ENCODE results near the gene MARS1.

DNA sequence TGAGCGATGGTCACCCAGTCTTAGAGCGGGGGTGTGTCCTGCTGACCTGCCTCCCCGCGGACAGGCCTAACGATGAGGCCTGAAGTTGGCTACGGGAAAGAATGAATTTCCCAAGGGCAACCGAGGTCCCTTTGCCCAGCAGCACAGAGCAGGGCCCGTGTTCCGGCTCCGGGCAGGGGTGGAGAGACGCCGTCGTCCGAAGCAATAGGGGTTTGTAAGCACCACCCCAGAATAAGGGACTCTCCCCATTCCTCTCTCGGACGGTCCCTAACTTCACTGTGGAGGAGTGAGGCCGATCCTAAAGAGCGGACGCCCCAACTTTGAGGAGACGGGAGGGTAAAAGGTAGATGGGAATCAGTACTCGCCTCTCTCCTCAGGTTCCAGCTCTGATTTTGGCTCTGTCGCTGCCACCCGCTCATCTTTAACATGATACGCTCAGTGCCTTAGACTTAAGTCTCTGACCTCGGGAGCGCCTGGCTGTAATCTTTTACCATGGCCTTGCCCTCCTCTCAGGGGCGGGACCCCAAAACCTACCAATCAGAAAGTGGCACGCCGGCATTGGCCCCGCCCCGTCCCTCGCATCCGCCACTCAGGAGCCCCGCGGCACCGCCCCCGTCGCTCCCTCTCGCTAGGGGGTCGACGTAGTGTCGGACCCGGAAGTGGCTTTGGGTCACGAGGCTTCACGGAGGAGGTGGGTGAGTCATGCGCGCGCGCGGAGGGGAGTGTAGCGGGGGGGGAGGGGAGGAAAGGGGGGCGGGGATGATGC is 32.4 kb downstream of the MARS1 start, which contains the start of gene DDIT3:
- TF ChIP-seq, protein P1, sequence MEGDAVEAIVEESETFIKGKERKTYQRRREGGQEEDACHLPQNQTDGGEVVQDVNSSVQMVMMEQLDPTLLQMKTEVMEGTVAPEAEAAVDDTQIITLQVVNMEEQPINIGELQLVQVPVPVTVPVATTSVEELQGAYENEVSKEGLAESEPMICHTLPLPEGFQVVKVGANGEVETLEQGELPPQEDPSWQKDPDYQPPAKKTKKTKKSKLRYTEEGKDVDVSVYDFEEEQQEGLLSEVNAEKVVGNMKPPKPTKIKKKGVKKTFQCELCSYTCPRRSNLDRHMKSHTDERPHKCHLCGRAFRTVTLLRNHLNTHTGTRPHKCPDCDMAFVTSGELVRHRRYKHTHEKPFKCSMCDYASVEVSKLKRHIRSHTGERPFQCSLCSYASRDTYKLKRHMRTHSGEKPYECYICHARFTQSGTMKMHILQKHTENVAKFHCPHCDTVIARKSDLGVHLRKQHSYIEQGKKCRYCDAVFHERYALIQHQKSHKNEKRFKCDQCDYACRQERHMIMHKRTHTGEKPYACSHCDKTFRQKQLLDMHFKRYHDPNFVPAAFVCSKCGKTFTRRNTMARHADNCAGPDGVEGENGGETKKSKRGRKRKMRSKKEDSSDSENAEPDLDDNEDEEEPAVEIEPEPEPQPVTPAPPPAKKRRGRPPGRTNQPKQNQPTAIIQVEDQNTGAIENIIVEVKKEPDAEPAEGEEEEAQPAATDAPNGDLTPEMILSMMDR (IDR thresholded peaks at IDR 0.05): no peak
- TF ChIP-seq POLR2AphosphoS5 (IDR thresholded peaks at IDR 0.05) (peak; percentile 97 to 100 (median 100)), POLR2A (IDR thresholded peaks at IDR 0.05) (peak in 3 of 4 donors; percentile 80 to 98 (median 98))

All from stomach (tissue), 4 donors.